ENCODE results near the gene PCF11. TPM values are rescaled to one million over a fixed set of nuclear protein-coding genes. Genes with fewer than 3 reads are reported as not detected.
A peak's percentile ranks its signal among the peaks of the same experiment; 100 is the strongest.

Gene PCF11
- total RNA-seq, 4 donors from 2014 or later, result 53.1 to 153 (median 75.3) TPM

DNA sequence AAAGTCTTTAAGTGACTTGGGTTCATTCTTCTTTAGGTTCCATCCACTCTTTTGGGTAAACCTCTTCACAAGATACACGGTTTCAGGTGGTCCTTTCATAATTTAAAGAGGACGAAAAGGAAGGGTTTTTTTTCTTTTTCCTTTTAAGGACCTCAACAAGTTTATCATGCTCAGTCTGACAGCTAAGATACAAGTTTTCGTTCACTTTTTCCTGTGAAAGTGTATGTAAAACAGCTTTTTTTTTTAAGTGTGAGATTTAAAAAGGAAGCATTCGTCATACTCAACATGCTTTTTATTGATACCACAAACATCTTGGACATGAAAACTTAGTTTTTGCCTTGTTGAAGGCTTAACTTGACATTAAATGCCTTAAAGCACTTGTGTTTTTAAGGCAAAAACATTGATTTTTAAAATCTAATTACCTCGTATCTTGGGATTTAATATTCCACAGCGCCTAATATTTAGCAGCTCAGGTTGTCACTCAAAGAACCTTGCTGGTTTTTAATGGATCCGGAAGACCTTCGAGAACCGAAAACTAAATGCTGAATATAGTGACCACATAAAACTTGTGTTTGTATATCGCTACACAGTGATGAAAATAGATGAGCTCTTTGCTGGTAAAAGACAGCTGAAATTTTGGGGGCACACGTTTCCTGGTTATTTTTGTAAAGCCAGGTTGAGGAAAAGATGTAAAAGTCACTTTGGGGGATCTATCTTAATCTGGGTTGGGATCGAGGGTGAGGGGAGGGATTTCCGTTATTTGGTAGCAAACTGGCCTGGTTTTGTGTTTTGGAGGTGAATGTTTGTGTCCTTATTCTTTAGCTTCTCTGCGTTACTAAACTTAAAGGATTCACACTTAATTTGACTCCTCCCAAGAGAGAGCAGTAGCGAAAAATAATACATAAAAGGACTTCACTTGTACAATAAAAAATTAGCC is 2.3 kb downstream of the PCF11 start:
- peaks cover 0 to 29% (median 8%) of the 10 kb centered on the region in 4 donors for H3K4me1 ChIP-seq
- TF ChIP-seq, protein P1, sequence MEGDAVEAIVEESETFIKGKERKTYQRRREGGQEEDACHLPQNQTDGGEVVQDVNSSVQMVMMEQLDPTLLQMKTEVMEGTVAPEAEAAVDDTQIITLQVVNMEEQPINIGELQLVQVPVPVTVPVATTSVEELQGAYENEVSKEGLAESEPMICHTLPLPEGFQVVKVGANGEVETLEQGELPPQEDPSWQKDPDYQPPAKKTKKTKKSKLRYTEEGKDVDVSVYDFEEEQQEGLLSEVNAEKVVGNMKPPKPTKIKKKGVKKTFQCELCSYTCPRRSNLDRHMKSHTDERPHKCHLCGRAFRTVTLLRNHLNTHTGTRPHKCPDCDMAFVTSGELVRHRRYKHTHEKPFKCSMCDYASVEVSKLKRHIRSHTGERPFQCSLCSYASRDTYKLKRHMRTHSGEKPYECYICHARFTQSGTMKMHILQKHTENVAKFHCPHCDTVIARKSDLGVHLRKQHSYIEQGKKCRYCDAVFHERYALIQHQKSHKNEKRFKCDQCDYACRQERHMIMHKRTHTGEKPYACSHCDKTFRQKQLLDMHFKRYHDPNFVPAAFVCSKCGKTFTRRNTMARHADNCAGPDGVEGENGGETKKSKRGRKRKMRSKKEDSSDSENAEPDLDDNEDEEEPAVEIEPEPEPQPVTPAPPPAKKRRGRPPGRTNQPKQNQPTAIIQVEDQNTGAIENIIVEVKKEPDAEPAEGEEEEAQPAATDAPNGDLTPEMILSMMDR (IDR thresholded peaks at IDR 0.05), result no peak
- no peak for TF ChIP-seq POLR2A (IDR thresholded peaks at IDR 0.05)

DNA sequence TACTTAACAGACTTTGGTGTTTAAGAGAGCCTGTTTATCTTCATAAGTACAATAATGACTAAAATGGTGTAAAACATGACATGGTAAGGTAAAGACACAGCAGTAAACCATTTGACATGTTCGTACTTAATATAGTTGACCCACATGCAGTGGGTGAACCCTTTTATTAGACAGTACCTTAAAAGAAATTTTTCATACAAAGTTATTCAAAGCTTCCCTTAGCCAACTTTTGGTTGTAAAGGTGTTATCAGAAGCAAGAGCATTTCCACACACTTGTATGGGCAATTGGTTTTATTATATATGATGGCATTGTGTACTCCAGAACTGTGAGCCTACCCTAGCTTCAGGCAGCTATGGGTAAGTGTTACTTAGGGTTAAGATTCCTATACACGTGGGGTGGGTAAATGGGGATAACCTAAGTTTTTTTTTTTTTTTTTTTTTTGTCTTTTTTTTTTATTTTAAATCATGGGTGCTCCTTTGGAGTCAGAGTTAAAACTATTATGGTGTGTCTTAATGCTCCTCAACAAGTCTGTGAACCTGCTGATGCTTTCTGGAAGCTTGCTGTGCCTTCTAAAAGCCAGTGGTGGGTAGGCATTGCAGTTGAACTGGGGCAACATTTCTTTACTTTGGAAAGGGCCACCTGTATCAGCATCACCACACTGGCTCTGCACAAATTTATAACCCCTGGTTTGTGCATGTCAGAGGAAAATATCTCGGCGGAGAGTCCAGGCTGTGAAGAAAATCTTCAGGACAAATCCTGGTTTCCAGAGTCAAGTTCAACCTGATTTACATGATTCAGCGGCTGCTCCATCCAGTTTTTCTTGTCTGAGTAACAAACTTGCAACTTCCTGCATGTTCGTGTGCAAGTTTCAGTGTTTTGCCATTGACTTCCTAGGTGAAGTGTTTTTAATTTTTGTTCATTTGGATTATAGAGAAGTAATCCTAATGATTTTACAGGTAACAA is 3.3 kb downstream of the PCF11 start:
- Histone ChIP-seq H3K4me1 (peaks cover 0 to 29% (median 8%) of the 10 kb centered on the region in 4 donors), H3K36me3 (peaks cover 0 to 16% (median 0%) of the 10 kb centered on the region in 3 donors), H3K27me3 (no peaks in the 10 kb centered on the region), H3K9me3 (no peaks in the 10 kb centered on the region), H3K4me3 (peak overlapping the region; percentile 77 to 96 (median 90)), H3K27ac (peak overlapping the region in 3 of 4 donors; percentile 24 to 98 (median 41))
- no peak for DNase-seq
- TF ChIP-seq, protein P1 (IDR thresholded peaks at IDR 0.05), result no peak
- TF ChIP-seq POLR2A (IDR thresholded peaks at IDR 0.05), result no peak

More for the DNA sequence above, 2.3 kb downstream of the PCF11 start:
- Histone ChIP-seq H3K9me3 (no peaks in the 10 kb centered on the region), H3K27me3 (no peaks in the 10 kb centered on the region), H3K36me3 (peaks cover 0 to 6% (median 0%) of the 10 kb centered on the region in 3 donors), H3K4me3 (peak overlapping the region; percentile 77 to 96 (median 90)), H3K27ac (peak overlapping the region; percentile 9 to 100 (median 98))
- DNase-seq, result no peak

DNA sequence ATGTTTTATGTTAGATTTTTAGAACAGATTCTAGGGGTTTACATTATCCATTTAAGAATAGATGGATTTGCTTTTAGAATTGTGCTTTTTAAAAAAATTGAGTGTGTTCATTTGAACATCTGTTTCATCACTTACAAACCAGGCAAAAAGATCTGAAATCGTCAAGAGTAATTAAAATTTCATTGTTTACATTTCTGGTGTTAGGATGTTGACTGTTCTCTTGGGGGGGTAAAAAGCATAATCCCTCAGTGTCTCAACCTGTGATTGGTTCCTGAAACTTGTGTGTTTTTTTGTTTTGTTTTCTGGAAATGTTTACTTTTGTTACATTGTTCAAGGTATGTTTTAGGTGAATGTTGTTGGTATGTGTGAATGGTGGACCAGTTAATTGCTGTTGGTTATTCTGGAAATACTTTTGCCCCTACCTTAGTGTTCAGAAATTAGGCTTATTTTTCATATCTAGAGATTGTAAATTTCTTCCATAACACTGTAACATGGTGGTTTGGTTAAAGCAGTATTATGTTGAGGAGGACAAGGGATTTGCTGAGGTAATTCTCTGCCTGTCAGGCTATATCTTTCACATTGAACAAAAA is 4.8 kb downstream of the PCF11 start:
- Histone ChIP-seq H3K27ac (no peak overlapping the region), H3K4me3 (no peak overlapping the region), H3K9me3 (no peaks in the 10 kb centered on the region), H3K4me1 (peaks cover 0 to 29% (median 8%) of the 10 kb centered on the region in 4 donors), H3K27me3 (no peaks in the 10 kb centered on the region), H3K36me3 (peaks cover 0 to 31% (median 0%) of the 10 kb centered on the region in 3 donors)
- no peak for DNase-seq
- TF ChIP-seq, protein P1 (IDR thresholded peaks at IDR 0.05), result no peak
- TF ChIP-seq POLR2A (IDR thresholded peaks at IDR 0.05), result no peak

DNA sequence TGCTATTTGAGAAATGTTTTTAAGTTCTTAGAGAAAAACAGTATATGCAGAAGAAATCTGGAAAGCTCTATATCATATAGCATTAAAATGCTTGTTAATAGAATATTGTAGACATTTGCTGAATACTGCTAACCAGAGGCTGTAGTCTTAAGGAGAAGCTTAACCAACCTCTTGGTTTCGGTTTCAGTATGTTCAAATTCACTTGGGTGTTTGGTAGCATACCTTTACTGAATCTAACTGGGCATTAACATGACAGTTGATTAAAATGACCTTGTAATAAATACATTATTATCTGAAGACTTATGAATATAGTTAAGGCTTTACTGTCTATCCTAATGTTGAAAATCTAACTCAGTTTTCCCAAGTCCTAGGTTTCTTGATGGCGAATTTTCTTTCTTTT is 5.4 kb downstream of the PCF11 start:
- Histone ChIP-seq H3K4me1 (peaks cover 0 to 29% (median 8%) of the 10 kb centered on the region in 4 donors), H3K27ac (peak overlapping the region in 1 of 4 donors; percentile 27), H3K36me3 (peaks cover 0 to 38% (median 0%) of the 10 kb centered on the region in 3 donors), H3K27me3 (no peaks in the 10 kb centered on the region), H3K4me3 (no peak overlapping the region), H3K9me3 (no peaks in the 10 kb centered on the region)
- no peak for DNase-seq
- TF ChIP-seq, protein P1 (IDR thresholded peaks at IDR 0.05), result no peak
- no peak for TF ChIP-seq POLR2A (IDR thresholded peaks at IDR 0.05)

Measured in Peyer's patch (tissue), 4 donors.